Endothelial cell of umbilical vein (primary cell): ENCODE data around the gene LEO1. TPM values are rescaled to one million over a fixed set of nuclear protein-coding genes. Genes with fewer than 3 reads are reported as not detected.

Experiments
- BruUV-seq: library from RNA; stranded (reverse); fragments of 400-500 nt; replicated peaks from 2 replicates; lab custom pipeline; 2021; lab: Mats Ljungman, UMichigan
- CTCF ChIA-PET: fragments of 300-600, 350-600 bp; sonication (Branson Sonifier 250); formaldehyde crosslinking; loops from one replicate; lab custom pipeline; 2021; ENCODE audit warnings: antibody characterized with exemption, inconsistent platforms; lab: Charles Lee
- POLR2A ChIA-PET: fragments of 300-600, 350-600 bp; sonication (Branson Sonifier 250); formaldehyde crosslinking; loops from one replicate; lab custom pipeline; 2021; ENCODE audit warnings: antibody characterized with exemption, inconsistent platforms; lab: Charles Lee
- DNase-seq: peaks from one replicate; pipeline ENCODE4 v3.0.0-alpha.2; 2011; ENCODE audit warnings: low read depth, low spot score
- FAIRE-seq: peaks from 2 replicates; lab custom pipeline; 2011; peaks lifted over from hg19 to GRCh38; lab: Jason Lieb, UNC
- H2AFZ ChIP-seq: 2 replicates; pipeline ENCODE4 v1.6.0; 2012; ENCODE audit warnings: low read depth, low read length, control low read depth, inconsistent platforms
- H3K27ac ChIP-seq: 2 replicates; pipeline ENCODE4 v1.5.1; 2011; ENCODE audit warnings: low read depth, mild to moderate bottlenecking, control low read depth, low read length, moderate library complexity; ENCODE audit not compliant: insufficient read depth
- H3K27me3 ChIP-seq, 2 experiments: 2 replicates each; pipeline versions ENCODE4 v1.6.0 to v1.6.1; 2011; ENCODE audit warnings: low read length in 2 of 2, mixed read lengths in 1 of 2; ENCODE audit not compliant: control insufficient read depth in 2 of 2, insufficient read depth in 2 of 2
- H3K36me3 ChIP-seq, 2 experiments: 2 replicates in 1 of 2; 3 replicates in 1 of 2; pipeline ENCODE4 v1.5.1; 2011; ENCODE audit warnings: low read length in 2 of 2, mild to moderate bottlenecking in 1 of 2, moderate library complexity in 1 of 2; ENCODE audit not compliant: control insufficient read depth in 2 of 2, insufficient read depth in 2 of 2; ENCODE audit errors: extremely low read depth in 1 of 2
- H3K4me1 ChIP-seq: 3 replicates; pipeline ENCODE4 v1.5.1; 2011; ENCODE audit warnings: mild to moderate bottlenecking, low read length; ENCODE audit not compliant: control insufficient read depth, insufficient read depth; ENCODE audit errors: extremely low read depth
- H3K4me2 ChIP-seq: 2 replicates; pipeline ENCODE4 v1.6.1; 2011; ENCODE audit warnings: low read length, control low read depth, mixed read lengths; ENCODE audit not compliant: insufficient read depth
- H3K4me3 ChIP-seq, 3 experiments: fragments of 200-600 bp in 1 of 3; sonication (generic), shearing (Covaris generic) in 1 of 3; replicated peaks in 1 of 3; 2 replicates each; pipeline ENCODE4 v1.5.1; 2011 to 2016; ENCODE audit warnings: control low read depth in 3 of 3, low read length in 3 of 3, mild to moderate bottlenecking in 2 of 3, inconsistent platforms in 1 of 3, low read depth in 1 of 3, moderate library complexity in 1 of 3; ENCODE audit not compliant: insufficient read depth in 1 of 3
- H3K79me2 ChIP-seq: 2 replicates; pipeline ENCODE4 v1.6.0; 2012; ENCODE audit warnings: low read length, inconsistent platforms; ENCODE audit not compliant: control insufficient read depth, insufficient read depth
- H3K9ac ChIP-seq: replicated peaks from 2 replicates; pipeline ENCODE3; 2011; ENCODE audit warnings: low read length, control low read depth; ENCODE audit not compliant: insufficient read depth; ENCODE audit errors: extremely low read depth
- H3K9me1 ChIP-seq: replicated peaks from 3 replicates; pipeline ENCODE4 v1.6.0; 2011; ENCODE audit warnings: mild to moderate bottlenecking, low read length; ENCODE audit not compliant: control insufficient read depth, insufficient read depth; ENCODE audit errors: extremely low read depth
- H3K9me3 ChIP-seq: replicated peaks from 2 replicates; pipeline ENCODE4 v1.5.1; 2012; ENCODE audit warnings: low read length, inconsistent platforms; ENCODE audit not compliant: control insufficient read depth, insufficient read depth
- H4K20me1 ChIP-seq: replicated peaks from 2 replicates; pipeline ENCODE3; 2011; ENCODE audit warnings: mild to moderate bottlenecking, low read length; ENCODE audit not compliant: control insufficient read depth, insufficient read depth; ENCODE audit errors: extremely low read depth
- EZH2 ChIP-seq: IDR thresholded peaks from 2 replicates; pipeline ENCODE4 v1.6.1; 2012; ENCODE audit warnings: borderline replicate concordance, low read depth, mild to moderate bottlenecking, moderate library complexity, low read length, inconsistent platforms; ENCODE audit not compliant: severe bottlenecking
- FOS ChIP-seq: IDR thresholded peaks from 2 replicates; pipeline ENCODE4 v1.6.1; 2011; ENCODE audit warnings: mild to moderate bottlenecking, low read length, moderate library complexity, borderline replicate concordance; ENCODE audit not compliant: insufficient read depth
- GATA2 ChIP-seq: IDR thresholded peaks from 2 replicates; pipeline ENCODE4 v1.7.0; 2011; ENCODE audit warnings: low read depth, mild to moderate bottlenecking, moderate library complexity, mixed read lengths, low read length; ENCODE audit not compliant: insufficient read length, insufficient read depth
- JUN ChIP-seq: IDR thresholded peaks from 2 replicates; pipeline ENCODE4 v1.6.1; 2011; ENCODE audit warnings: borderline replicate concordance, low read depth; ENCODE audit not compliant: insufficient read length, insufficient read depth
- MAX ChIP-seq: IDR thresholded peaks from 2 replicates; pipeline ENCODE4 v1.6.1; 2011; ENCODE audit not compliant: insufficient read depth, insufficient read length
- MYC ChIP-seq: IDR thresholded peaks from one replicate; pipeline ENCODE4 v1.6.1; 2011; ENCODE audit warnings: mild to moderate bottlenecking, low read depth, low read length
- POLR2A ChIP-seq: IDR thresholded peaks from 2 replicates; pipeline ENCODE4 v1.6.1; 2012; ENCODE audit warnings: low read depth, mild to moderate bottlenecking, control low read depth, low read length
- POLR2AphosphoS5 ChIP-seq: IDR thresholded peaks from 2 replicates; pipeline ENCODE4 v1.6.1; 2012; ENCODE audit warnings: low read depth, mild to moderate bottlenecking, control low read depth, low read length, moderate library complexity; ENCODE audit not compliant: insufficient read depth
- dilution Hi-C: fragments of 300-500 bp; cut with MboI; formaldehyde crosslinking; loops from one replicate; pipeline ENCODE4 v1.15.0; 2019; ENCODE audit warnings: low sequenced_read_pairs; ENCODE audit not compliant: extremely low pct_ligation_motif_present
- intact Hi-C: fragments of 100-400 bp; cut with micrococcal nuclease; formaldehyde crosslinking; loops from one replicate; pipeline ENCODE4 v1.10.0; 2022
- polyA plus RNA-seq, 4 experiments: library from polyadenylated mRNA; depleted of rRNA in 3 of 4; stranded (reverse) in 3 of 4; unstranded in 1 of 4; fragments of >200 nt; gene quantifications; 2 replicates each; pipeline versions ENCODE4 v1.2.1 to v1.2.3, GENCODE V29; 2011 to 2012; ENCODE audit warnings: missing spikeins in 1 of 4
- total RNA-seq: library from RNA; stranded (reverse); gene quantifications from 2 replicates; pipeline ENCODE4 v1.2.3, GENCODE V29; 2021
- TF ChIP-seq, protein P1 (sequence below), 2 donors: IDR thresholded peaks; 1 replicate in 1 of 2; 2 replicates in 1 of 2; pipeline ENCODE4 v1.5.1; 2011; ENCODE audit warnings: low read length in 2 of 2, mild to moderate bottlenecking in 2 of 2, moderate library complexity in 2 of 2, control low read depth in 1 of 2, inconsistent platforms in 1 of 2, low read depth in 1 of 2; ENCODE audit not compliant: insufficient read depth in 1 of 2; ENCODE audit errors: extremely low read depth in 1 of 2

Gene LEO1
- total and polyA plus RNA-seq, 2 donors (not counting 3 experiments of a cell fraction or from before 2014, with no cell fraction given), result 1.3 to 28.0 TPM

DNA sequence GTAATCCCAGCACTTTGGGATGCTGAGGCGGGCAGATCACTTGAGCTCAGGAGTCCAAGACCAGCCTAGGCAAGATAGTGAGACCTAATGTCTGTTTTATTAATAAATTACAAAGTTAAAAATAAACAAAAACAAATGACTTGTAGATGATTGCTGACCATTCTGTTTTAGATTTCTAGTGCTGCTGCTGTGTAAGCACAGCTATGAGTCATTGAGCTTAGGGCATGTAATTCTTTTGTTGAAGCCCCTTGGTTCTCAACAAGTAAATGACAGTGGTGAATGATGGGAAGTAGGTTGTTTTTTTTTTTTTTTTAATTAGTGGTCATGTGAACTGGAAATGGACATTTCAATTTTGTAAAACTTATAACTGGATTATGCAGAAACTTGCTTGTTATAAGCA lies 63.3 kb downstream of the LEO1 start:
- ChIA-PET POLR2A (no interaction called here), CTCF (interaction anchor here (1.0 kb wide), 4 partner anchors 9 to 258 kb away, joined by 3 to 5 read pairs (median 4); no protein-coding TSS in a partner anchor)
- TF ChIP-seq MAX (no peak), FOS (peak; percentile 58), JUN (peak; percentile 14)
- Histone ChIP-seq H3K9ac (no peak overlapping the region), H4K20me1 (no peaks in the 10 kb centered on the region), H3K36me3 (peaks cover 1 to 8% of the 10 kb centered on the region in 2 experiments), H3K4me1 (no peaks in the 10 kb centered on the region), H3K4me3 (no peak overlapping the region), H3K9me1 (no peaks in the 10 kb centered on the region), H3K27ac (no peak overlapping the region), H3K27me3 (no peaks in the 10 kb centered on the region), H3K4me2 (no peak overlapping the region), H3K79me2 (no peaks in the 10 kb centered on the region), H2AFZ (no peak overlapping the region), H3K9me3 (no peaks in the 10 kb centered on the region)
- FAIRE-seq, result no peak
- dilution Hi-C loops (no loop called here), intact Hi-C loops (loop anchor here (5.0 to 10.0 kb wide), 2 partner anchors 256 to 316 kb away; no protein-coding TSS in a partner anchor)
- BruUV-seq, result no TSS peak
- peak; percentile 44 for DNase-seq

GRCh38 chr15:51907136-51907862 lies 64.3 kb downstream of the LEO1 start:
- POLR2A ChIA-PET, result no interaction called here
- intact Hi-C loops, result loop anchor here (5.0 to 10.0 kb wide), 2 partner anchors 255 to 318 kb away; no protein-coding TSS in a partner anchor

More at GRCh38 chr15:51907136-51907862, 64.3 kb downstream of the LEO1 start:
- Histone ChIP-seq H3K27me3 (no peaks in the 10 kb centered on the region), H4K20me1 (no peaks in the 10 kb centered on the region), H3K27ac (no peak overlapping the region), H3K4me2 (no peak overlapping the region), H3K9me1 (no peaks in the 10 kb centered on the region), H3K9ac (no peak overlapping the region), H3K4me1 (no peaks in the 10 kb centered on the region), H3K36me3 (peaks cover 0 to 5% of the 10 kb centered on the region in 2 experiments), H3K9me3 (no peaks in the 10 kb centered on the region), H2AFZ (no peak overlapping the region), H3K79me2 (no peaks in the 10 kb centered on the region), H3K4me3 (no peak overlapping the region)
- no TSS peak for BruUV-seq
- FAIRE-seq, result no peak
- TF ChIP-seq, protein P1, sequence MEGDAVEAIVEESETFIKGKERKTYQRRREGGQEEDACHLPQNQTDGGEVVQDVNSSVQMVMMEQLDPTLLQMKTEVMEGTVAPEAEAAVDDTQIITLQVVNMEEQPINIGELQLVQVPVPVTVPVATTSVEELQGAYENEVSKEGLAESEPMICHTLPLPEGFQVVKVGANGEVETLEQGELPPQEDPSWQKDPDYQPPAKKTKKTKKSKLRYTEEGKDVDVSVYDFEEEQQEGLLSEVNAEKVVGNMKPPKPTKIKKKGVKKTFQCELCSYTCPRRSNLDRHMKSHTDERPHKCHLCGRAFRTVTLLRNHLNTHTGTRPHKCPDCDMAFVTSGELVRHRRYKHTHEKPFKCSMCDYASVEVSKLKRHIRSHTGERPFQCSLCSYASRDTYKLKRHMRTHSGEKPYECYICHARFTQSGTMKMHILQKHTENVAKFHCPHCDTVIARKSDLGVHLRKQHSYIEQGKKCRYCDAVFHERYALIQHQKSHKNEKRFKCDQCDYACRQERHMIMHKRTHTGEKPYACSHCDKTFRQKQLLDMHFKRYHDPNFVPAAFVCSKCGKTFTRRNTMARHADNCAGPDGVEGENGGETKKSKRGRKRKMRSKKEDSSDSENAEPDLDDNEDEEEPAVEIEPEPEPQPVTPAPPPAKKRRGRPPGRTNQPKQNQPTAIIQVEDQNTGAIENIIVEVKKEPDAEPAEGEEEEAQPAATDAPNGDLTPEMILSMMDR (IDR thresholded peaks at IDR 0.05; ENCODE audit: extremely low read depth in 1 of 2, insufficient read depth in 1 of 2, low read depth in 1 of 2, low read length in 2 of 2), result no peak
- no peak for TF ChIP-seq POLR2AphosphoS5
- TF ChIP-seq EZH2, result no peak
- no peak for TF ChIP-seq JUN
- TF ChIP-seq FOS, result no peak
- TF ChIP-seq MYC, result no peak
- TF ChIP-seq MAX, result no peak
- no peak for TF ChIP-seq POLR2A
- TF ChIP-seq GATA2, result no peak
- DNase-seq, result no peak
- CTCF ChIA-PET, result interaction anchor here (1.0 kb wide), 3 partner anchors 10 to 131 kb away, joined by 3 to 5 read pairs (median 4); no protein-coding TSS in a partner anchor
- dilution Hi-C loops, result no loop called here
